Neuronal stem cell (in vitro differentiated cells): Measurements from ENCODE around the gene CFD.

ENCODE experiments used
- DNase-seq: peaks from one replicate; pipeline ENCODE4 v3.0.0-alpha.2; 2013; ENCODE audit warnings: low spot score
- H2AFZ ChIP-seq: one replicate; pipeline ENCODE4 v1.6.1; 2013; ENCODE audit warnings: mild to moderate bottlenecking, low read length, inconsistent platforms
- H2AK5ac ChIP-seq: 2 replicates; pipeline ENCODE4 v1.6.1; 2013; ENCODE audit warnings: low read depth, mild to moderate bottlenecking, inconsistent platforms, low read length, moderate library complexity, mixed read lengths
- H2BK120ac ChIP-seq: 2 replicates; pipeline ENCODE4 v1.6.1; 2013; ENCODE audit warnings: low read depth, mild to moderate bottlenecking, inconsistent platforms, low read length, moderate library complexity, mixed read lengths
- H2BK12ac ChIP-seq: one replicate; pipeline ENCODE4 v1.6.1; 2013; ENCODE audit warnings: low read length, inconsistent platforms
- H2BK15ac ChIP-seq: 2 replicates; pipeline ENCODE4 v1.6.1; 2013; ENCODE audit warnings: mild to moderate bottlenecking, low read length, inconsistent platforms, mixed read lengths
- H2BK5ac ChIP-seq: one replicate; pipeline ENCODE4 v1.6.1; 2013; ENCODE audit warnings: inconsistent platforms, mild to moderate bottlenecking, low read length, moderate library complexity
- H3K14ac ChIP-seq: one replicate; pipeline ENCODE4 v1.6.1; 2013; ENCODE audit warnings: low read length, inconsistent platforms
- H3K18ac ChIP-seq: 2 replicates; pipeline ENCODE4 v1.6.1; 2013; ENCODE audit warnings: low read length, inconsistent platforms
- H3K23ac ChIP-seq: 2 replicates; pipeline ENCODE4 v1.6.1; 2013; ENCODE audit warnings: low read depth, mild to moderate bottlenecking, mixed read lengths, low read length, inconsistent platforms; ENCODE audit not compliant: poor library complexity
- H3K27ac ChIP-seq: replicated peaks from 3 replicates; pipeline ENCODE4 v1.5.1; 2013; ENCODE audit warnings: low read length, inconsistent platforms
- H3K27me3 ChIP-seq, 3 experiments: 2 replicates each; pipeline ENCODE4 v1.6.1; 2013; ENCODE audit warnings: low read length in 3 of 3, mild to moderate bottlenecking in 2 of 3, inconsistent platforms in 1 of 3, low read depth in 1 of 3, mixed read lengths in 1 of 3, moderate library complexity in 1 of 3; ENCODE audit not compliant: control insufficient read depth in 3 of 3, insufficient read depth in 3 of 3
- H3K36me3 ChIP-seq, 2 donors: replicated peaks in 1 of 2; 2 replicates each; pipeline ENCODE4 v1.6.1; 2013; ENCODE audit warnings: low read length in 2 of 2; ENCODE audit not compliant: control insufficient read depth in 2 of 2, insufficient read depth in 2 of 2
- H3K4ac ChIP-seq: 2 replicates; pipeline ENCODE4 v1.6.1; 2013; ENCODE audit warnings: inconsistent platforms, mild to moderate bottlenecking, low read length, moderate library complexity
- H3K4me1 ChIP-seq, 2 donors: 1 replicate in 1 of 2; 2 replicates in 1 of 2; pipeline ENCODE4 v1.6.1; 2013; ENCODE audit warnings: low read length in 2 of 2, low read depth in 1 of 2; ENCODE audit not compliant: control insufficient read depth in 2 of 2, insufficient read depth in 1 of 2
- H3K4me2 ChIP-seq: one replicate; pipeline ENCODE4 v1.6.1; 2013; ENCODE audit warnings: mild to moderate bottlenecking, low read length, inconsistent platforms; ENCODE audit not compliant: insufficient read depth, poor library complexity, severe bottlenecking
- H3K4me3 ChIP-seq, 2 donors: 2 replicates each; pipeline ENCODE4 v1.5.1; 2013; ENCODE audit warnings: low read length in 2 of 2, mild to moderate bottlenecking in 2 of 2, inconsistent platforms in 1 of 2, moderate library complexity in 1 of 2
- H3K79me1 ChIP-seq: one replicate; pipeline ENCODE4 v1.6.1; 2013; ENCODE audit warnings: low read depth, mild to moderate bottlenecking, inconsistent platforms, low read length, moderate library complexity
- H3K9ac ChIP-seq: one replicate; pipeline ENCODE4 v1.6.1; 2013; ENCODE audit warnings: mild to moderate bottlenecking, low read depth, low read length, inconsistent platforms; ENCODE audit not compliant: poor library complexity
- H3K9me3 ChIP-seq, 2 donors: replicated peaks in 1 of 2; 2 replicates each; pipeline versions ENCODE3 to v1.6.1; 2013; ENCODE audit warnings: low read length in 2 of 2, mild to moderate bottlenecking in 2 of 2, inconsistent platforms in 1 of 2, low read depth in 1 of 2, mixed read lengths in 1 of 2, moderate library complexity in 1 of 2; ENCODE audit not compliant: control insufficient read depth in 2 of 2, insufficient read depth in 1 of 2
- H4K8ac ChIP-seq: one replicate; pipeline ENCODE4 v1.6.1; 2013; ENCODE audit warnings: low read depth, mild to moderate bottlenecking, inconsistent platforms, low read length, moderate library complexity
- H4K91ac ChIP-seq: one replicate; pipeline ENCODE4 v1.6.1; 2013; ENCODE audit warnings: low read length, low read depth, mild to moderate bottlenecking, inconsistent platforms; ENCODE audit not compliant: poor library complexity
- WGBS, 2 donors: extraction: QIAGEN DNeasy Blood & Tissue Kit; methylation state at CpG; one replicate each; pipeline ENCODE4 v1.1.7; 2013; ENCODE audit warnings: missing lambda C conversion rate in 2 of 2, mixed read lengths in 1 of 2; ENCODE audit not compliant: insufficient read length in 2 of 2, insufficient replicate concordance in 1 of 2; ENCODE audit errors: extremely low coverage in 2 of 2; 5-methylcytosine and 5-hydroxymethylcytosine counted together

Gene CFD

DNA sequence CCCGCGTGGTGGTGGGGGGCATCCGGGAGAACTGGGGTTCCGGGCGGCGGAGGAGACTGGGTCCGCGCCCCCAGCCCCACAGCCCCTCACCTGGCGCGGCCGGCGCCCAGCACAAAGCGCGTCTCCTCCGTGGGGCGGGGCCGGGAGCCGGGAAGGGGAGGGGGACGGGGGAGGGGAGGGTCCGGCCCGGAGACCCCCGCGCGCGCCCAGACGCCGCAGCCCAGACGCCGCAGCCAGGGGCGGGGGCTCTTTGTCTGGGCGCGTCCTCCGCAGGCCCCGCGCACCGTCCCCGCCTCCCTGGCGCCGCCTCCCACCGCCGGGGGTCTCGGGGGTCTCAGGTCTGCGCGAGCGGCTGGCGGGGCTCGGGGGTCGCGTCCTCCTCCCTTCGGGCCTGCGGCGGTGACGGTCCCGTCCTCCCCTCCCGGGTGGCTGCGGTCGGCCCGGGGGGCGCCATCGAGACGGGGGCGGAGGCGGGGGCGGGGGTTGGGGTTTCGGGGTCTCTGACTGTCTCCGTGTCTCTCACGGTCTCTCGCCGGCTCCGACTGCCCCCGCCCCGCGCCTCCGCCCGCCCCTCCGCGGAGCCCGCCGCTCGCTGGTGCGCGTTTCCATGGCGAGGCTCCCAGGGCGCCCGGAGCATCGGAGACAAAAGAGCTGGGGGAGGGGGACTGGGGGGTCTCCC, 37.5 kb upstream of the CFD start, which contains the start of gene PLPPR3:
Gene PLPPR3 (minus strand): TSS at position 131 of the 679 bp plus-strand sequence. CDS start 396 bp downstream, outside the sequence.
- Histone ChIP-seq H3K18ac (peak within 1 kb of the TSS; percentile 99), H2BK15ac (peak within 1 kb of the TSS; percentile 89), H3K9me3 (no peaks in the 10 kb centered on the region), H2AFZ (peak within 1 kb of the TSS; percentile 88), H3K14ac (peak within 1 kb of the TSS; percentile 89), H3K4ac (peak within 1 kb of the TSS; percentile 93), H3K4me2 (peak within 1 kb of the TSS; percentile 66), H3K79me1 (peaks cover 3% of the 10 kb centered on the region), H4K91ac (peak within 1 kb of the TSS; percentile 53), H2BK12ac (peak within 1 kb of the TSS; percentile 94), H2BK120ac (peak within 1 kb of the TSS; percentile 94), H3K4me3 (peak within 1 kb of the TSS; percentile 72 to 98), H3K27me3 (no peaks in the 10 kb centered on the region), H2AK5ac (peak within 1 kb of the TSS; percentile 100), H4K8ac (no peak within 1 kb of the TSS), H3K27ac (peak within 1 kb of the TSS; percentile 68), H3K9ac (peak within 1 kb of the TSS; percentile 88), H3K36me3 (peaks cover 0 to 6% of the 10 kb centered on the region in 2 donors), H3K23ac (peak within 1 kb of the TSS; percentile 96), H3K4me1 (peaks cover 6% of the 10 kb centered on the region in 2 donors), H2BK5ac (peak within 1 kb of the TSS; percentile 96)
- DNase-seq: peak; percentile 79
- no CpG with 5 or more reads among the region's 86 CpGs for WGBS, 2 donors

DNA sequence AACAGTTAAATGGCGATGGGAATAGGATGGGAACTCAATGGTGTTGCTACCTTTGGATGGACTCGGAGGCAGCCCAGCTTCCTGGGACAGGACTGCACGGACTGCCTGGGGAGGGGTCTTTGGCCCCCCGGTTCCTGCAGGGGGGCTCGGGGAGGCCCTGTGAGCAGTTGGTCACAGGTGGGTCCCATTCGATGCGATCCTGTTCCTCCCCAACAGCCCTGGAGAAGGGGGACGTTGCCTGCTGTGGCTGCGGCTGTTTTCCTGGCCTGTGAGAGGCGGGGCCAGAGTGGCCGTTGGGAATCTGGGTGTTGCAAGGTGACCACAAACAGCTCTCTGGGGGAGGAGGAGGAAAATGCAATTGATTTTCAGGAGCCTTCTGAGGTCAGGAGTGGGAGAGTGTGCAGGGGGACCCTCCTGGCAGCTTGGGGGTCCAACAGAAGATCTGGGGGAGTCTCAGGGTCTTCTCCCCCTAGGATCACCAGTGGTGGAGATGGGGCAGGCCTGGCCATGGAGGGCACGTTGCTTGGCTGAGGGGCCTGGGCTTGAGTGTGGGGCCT, 35.8 kb upstream of the CFD start:
- Histone ChIP-seq H2BK15ac (peak overlapping the region; percentile 100), H3K4me2 (peak overlapping the region; percentile 11), H3K4ac (no peak overlapping the region), H3K4me1 (peaks cover 6% of the 10 kb centered on the region in 2 donors), H3K27ac (peak overlapping the region; percentile 61), H3K18ac (peak overlapping the region; percentile 87), H2BK5ac (peak overlapping the region; percentile 62), H2BK120ac (no peak overlapping the region), H4K91ac (no peak overlapping the region), H3K27me3 (no peaks in the 10 kb centered on the region), H3K36me3 (no peaks in the 10 kb centered on the region), H3K79me1 (peaks cover 3% of the 10 kb centered on the region), H3K23ac (no peak overlapping the region), H4K8ac (no peak overlapping the region), H3K4me3 (no peak overlapping the region), H2AFZ (peak overlapping the region; percentile 84), H3K9ac (no peak overlapping the region), H2BK12ac (peak overlapping the region; percentile 95), H3K14ac (peak overlapping the region; percentile 1), H3K9me3 (no peaks in the 10 kb centered on the region), H2AK5ac (peak overlapping the region; percentile 99)
- no CpG with 5 or more reads among the region's 12 CpGs for WGBS, 2 donors
- no peak for DNase-seq

DNA sequence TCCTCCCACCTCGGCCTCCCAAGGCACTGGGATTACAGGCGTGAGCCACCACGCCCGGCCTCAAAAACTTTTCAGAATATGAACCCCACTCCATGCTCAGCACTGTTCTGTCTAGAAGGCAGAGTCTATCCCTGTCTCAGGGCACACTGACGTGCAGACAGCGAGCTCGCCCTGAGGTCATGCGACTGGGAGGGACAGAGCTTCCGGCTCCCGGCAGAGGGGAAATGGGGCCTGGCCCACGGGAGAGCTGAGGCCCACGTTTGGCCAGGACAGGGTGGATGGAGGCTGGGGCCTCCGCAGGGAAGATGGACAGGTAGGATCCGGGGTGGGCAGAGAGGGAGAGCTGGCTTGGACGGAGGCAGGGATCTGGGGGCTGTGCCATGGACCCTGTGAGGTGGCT, 34.6 kb upstream of the CFD start:
- Histone ChIP-seq H3K36me3 (no peaks in the 10 kb centered on the region), H3K4me2 (no peak overlapping the region), H3K23ac (no peak overlapping the region), H4K8ac (no peak overlapping the region), H2BK12ac (no peak overlapping the region), H3K79me1 (no peaks in the 10 kb centered on the region), H2BK5ac (no peak overlapping the region), H3K4me3 (no peak overlapping the region), H3K9ac (no peak overlapping the region), H3K4me1 (peaks cover 6% of the 10 kb centered on the region in 2 donors), H3K14ac (no peak overlapping the region), H3K18ac (peak overlapping the region; percentile 8), H2BK120ac (no peak overlapping the region), H2AK5ac (peak overlapping the region; percentile 72), H3K27me3 (no peaks in the 10 kb centered on the region), H2BK15ac (no peak overlapping the region), H4K91ac (no peak overlapping the region), H3K4ac (no peak overlapping the region), H3K9me3 (no peaks in the 10 kb centered on the region), H3K27ac (no peak overlapping the region), H2AFZ (no peak overlapping the region)
- WGBS, 2 donors: no CpG with 5 or more reads among the region's 15 CpGs
- DNase-seq: no peak

DNA sequence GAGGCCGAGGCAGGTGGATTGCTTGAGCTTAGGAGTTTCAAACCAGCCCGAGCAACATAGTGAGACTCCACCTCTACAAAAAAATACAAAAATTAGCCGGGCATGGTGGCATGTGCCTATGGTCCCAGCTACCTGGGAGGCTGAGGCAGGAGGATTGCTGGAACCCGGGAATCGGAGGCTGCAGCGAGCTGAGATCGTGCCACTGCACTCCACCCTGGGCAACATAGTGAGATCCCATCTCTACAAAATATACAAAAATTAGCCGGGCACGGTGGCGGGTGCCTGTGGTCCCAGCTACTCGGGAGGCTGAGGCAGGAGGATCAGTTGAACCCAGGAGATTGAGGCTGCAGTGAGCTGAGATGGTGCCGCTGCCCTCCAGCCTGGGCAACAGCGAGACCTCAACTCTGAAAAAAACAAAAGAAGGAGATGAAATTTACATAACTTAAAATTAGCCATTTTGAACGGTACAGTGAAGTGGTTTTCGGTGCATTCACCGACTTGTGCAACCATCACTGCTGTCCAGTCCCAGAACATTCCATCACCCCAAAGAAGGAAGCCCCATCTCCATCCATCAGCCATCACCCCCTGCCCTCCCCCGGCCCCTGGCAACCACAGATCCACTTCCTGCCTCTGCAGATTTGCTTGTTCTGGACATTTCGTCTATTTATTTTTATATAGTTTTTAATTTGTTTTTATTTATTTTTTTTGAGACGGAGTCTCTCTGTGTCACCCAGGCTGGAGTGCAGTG, 33.4 kb upstream of the CFD start:
- H4K91ac ChIP-seq: no peak overlapping the region
- no peak overlapping the region for H2AFZ ChIP-seq
- no peak overlapping the region for H3K18ac ChIP-seq
- H3K27me3 ChIP-seq: no peaks in the 10 kb centered on the region
- no peak overlapping the region for H3K4me3 ChIP-seq
- DNase-seq: no peak
- H3K9me3 ChIP-seq: no peaks in the 10 kb centered on the region
- no peak overlapping the region for H3K23ac ChIP-seq
- H2BK120ac ChIP-seq: no peak overlapping the region
- no peak overlapping the region for H3K27ac ChIP-seq
- H2BK12ac ChIP-seq: no peak overlapping the region
- peaks cover 6% of the 10 kb centered on the region in 2 donors for H3K4me1 ChIP-seq
- H2BK15ac ChIP-seq: no peak overlapping the region
- H3K4me2 ChIP-seq: no peak overlapping the region
- no peak overlapping the region for H2BK5ac ChIP-seq
- no peak overlapping the region for H3K14ac ChIP-seq
- H4K8ac ChIP-seq: no peak overlapping the region
- H3K9ac ChIP-seq: no peak overlapping the region
- no peak overlapping the region for H2AK5ac ChIP-seq
- no CpG with 5 or more reads among the region's 19 CpGs for WGBS, 2 donors
- H3K4ac ChIP-seq: no peak overlapping the region
- no peaks in the 10 kb centered on the region for H3K79me1 ChIP-seq
- no peaks in the 10 kb centered on the region for H3K36me3 ChIP-seq
